Measurements from ENCODE around the gene TOB2.
"Not testable (repeated sequence)": the region's sequence is repeated elsewhere in the genome, so short reads cannot be mapped to it uniquely, and the experiment has no call there.

The TOB2 gene

GRCh38 chr22:41403532-41404318 is 42.9 kb downstream of the TOB2 start:
- Histone ChIP-seq H2AFZ (ENCODE audit: low read depth, low read length) (no peak overlapping the region), H3K4me1 (ENCODE audit: insufficient read depth, low read length) (no peaks in the 10 kb centered on the region), H3K4me3 (ENCODE audit: low read length) (no peak overlapping the region), H3K27me3 (ENCODE audit: insufficient read depth, low read length) (no peaks in the 10 kb centered on the region), H3K36me3 (ENCODE audit: insufficient read depth, low read length) (peaks cover 2% of the 10 kb centered on the region), H3K9me3 (ENCODE audit: low read length) (no peaks in the 10 kb centered on the region)

GRCh38 chr22:41402851-41403250 is 43.8 kb downstream of the TOB2 start:
- not testable (repeated sequence) for H3K4me3 ChIP-seq (ENCODE audit: low read length); H2AFZ ChIP-seq (ENCODE audit: low read depth, low read length)

DNA sequence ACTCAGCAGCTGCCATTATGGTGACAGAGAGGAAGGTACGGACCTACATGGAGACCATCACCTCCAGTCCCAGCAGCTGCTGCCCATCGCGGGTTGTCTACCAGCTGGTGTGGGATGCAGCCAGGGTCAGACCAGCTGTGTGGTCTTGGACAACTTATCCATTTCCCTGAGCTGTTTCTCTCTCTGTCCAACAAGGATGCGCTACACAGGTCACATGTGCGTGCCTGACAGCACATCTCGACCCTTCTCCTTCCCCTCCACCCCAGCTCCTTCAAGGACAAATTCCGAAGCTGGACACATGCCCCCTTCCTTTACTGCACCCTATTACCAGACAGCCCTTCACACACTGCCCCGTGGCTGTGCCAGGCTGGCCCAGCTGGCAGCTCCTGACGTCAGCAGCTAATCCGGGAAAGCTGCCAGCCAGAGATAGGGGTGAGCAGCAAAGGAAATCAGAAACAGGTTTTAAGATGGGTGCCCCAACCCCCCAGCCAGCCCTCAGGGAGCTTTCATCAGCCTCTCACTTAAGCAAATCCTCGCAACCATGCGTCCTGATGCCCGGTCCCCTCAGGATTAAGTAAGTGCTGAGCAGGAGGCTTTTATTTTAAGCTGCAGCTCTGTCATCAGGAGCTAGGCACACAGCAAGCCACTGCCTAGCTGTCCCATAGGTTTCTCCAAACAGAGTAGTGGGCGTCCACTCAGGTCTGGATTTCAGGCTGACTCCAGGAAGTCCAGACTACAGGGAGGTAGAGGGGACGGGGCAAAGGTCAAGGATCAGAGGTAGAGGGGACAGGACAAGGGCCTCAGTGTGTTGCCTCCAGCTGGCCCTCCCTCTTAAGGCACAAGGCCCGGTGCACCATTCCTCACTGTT is 44.6 kb downstream of the TOB2 start:
- Histone ChIP-seq H3K9me3 (ENCODE audit: low read length) (no peaks in the 10 kb centered on the region), H3K4me1 (ENCODE audit: insufficient read depth, low read length) (no peaks in the 10 kb centered on the region), H3K36me3 (ENCODE audit: insufficient read depth, low read length) (peaks cover 6% of the 10 kb centered on the region), H2AFZ (ENCODE audit: low read depth, low read length) (no peak overlapping the region), H3K27me3 (ENCODE audit: insufficient read depth, low read length) (no peaks in the 10 kb centered on the region), H3K4me3 (ENCODE audit: low read length) (no peak overlapping the region)

More at GRCh38 chr22:41402851-41403250, 43.8 kb downstream of the TOB2 start:
- H3K4me1 ChIP-seq (ENCODE audit: insufficient read depth, low read length); H3K9me3 ChIP-seq (ENCODE audit: low read length); H3K27me3 ChIP-seq (ENCODE audit: insufficient read depth, low read length); H3K36me3 ChIP-seq (ENCODE audit: insufficient read depth, low read length): not testable (repeated sequence)

DNA sequence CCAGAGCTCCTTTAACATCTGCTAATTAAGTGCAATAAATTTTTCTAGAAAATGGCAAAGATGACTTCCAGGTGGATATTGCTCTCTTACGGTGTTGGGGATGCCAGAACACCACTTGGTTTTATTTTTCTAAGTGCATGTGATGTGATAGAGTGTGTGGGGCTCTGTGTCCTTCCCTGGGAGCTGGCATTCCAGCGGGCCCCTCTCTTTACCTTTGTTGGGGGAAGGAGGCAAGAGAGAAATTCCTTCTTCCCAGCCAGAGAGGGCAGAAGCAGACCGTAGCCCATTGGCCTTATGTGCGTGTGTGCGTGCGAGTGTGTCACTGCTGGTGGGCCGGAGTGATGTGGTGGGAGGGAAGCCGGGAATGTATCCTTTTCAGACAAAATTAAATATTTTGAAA is 47.7 kb downstream of the TOB2 start:
- Histone ChIP-seq H3K4me3 (ENCODE audit: low read length) (no peak overlapping the region), H2AFZ (ENCODE audit: low read depth, low read length) (no peak overlapping the region), H3K36me3 (ENCODE audit: insufficient read depth, low read length) (peaks cover 32% of the 10 kb centered on the region), H3K9me3 (ENCODE audit: low read length) (no peaks in the 10 kb centered on the region), H3K27me3 (ENCODE audit: insufficient read depth, low read length) (no peaks in the 10 kb centered on the region), H3K4me1 (ENCODE audit: insufficient read depth, low read length) (no peaks in the 10 kb centered on the region)

- Histone ChIP-seq H3K36me3 (ENCODE audit: insufficient read depth, low read length) (peaks cover 32% of the 10 kb centered on the region), H3K27me3 (ENCODE audit: insufficient read depth, low read length) (no peaks in the 10 kb centered on the region), H3K4me1 (ENCODE audit: insufficient read depth, low read length) (no peaks in the 10 kb centered on the region), H2AFZ (ENCODE audit: low read depth, low read length) (no peak overlapping the region), H3K4me3 (ENCODE audit: low read length) (no peak overlapping the region), H3K9me3 (ENCODE audit: low read length) (no peaks in the 10 kb centered on the region)
Observed at GRCh38 chr22:41397143-41397811, 49.3 kb downstream of the TOB2 start.

GRCh38 chr22:41395531-41396240 is 50.9 kb downstream of the TOB2 start:
- Histone ChIP-seq H3K9me3 (ENCODE audit: low read length) (no peaks in the 10 kb centered on the region), H2AFZ (ENCODE audit: low read depth, low read length) (no peak overlapping the region), H3K4me3 (ENCODE audit: low read length) (no peak overlapping the region), H3K36me3 (ENCODE audit: insufficient read depth, low read length) (peaks cover 36% of the 10 kb centered on the region), H3K4me1 (ENCODE audit: insufficient read depth, low read length) (no peaks in the 10 kb centered on the region), H3K27me3 (ENCODE audit: insufficient read depth, low read length) (no peaks in the 10 kb centered on the region)

GRCh38 chr22:41394012-41394356 is 52.6 kb downstream of the TOB2 start:
- Histone ChIP-seq H3K9me3 (ENCODE audit: low read length) (no peaks in the 10 kb centered on the region), H3K36me3 (ENCODE audit: insufficient read depth, low read length) (peaks cover 42% of the 10 kb centered on the region), H3K4me1 (ENCODE audit: insufficient read depth, low read length) (no peaks in the 10 kb centered on the region), H3K4me3 (ENCODE audit: low read length) (no peak overlapping the region), H3K27me3 (ENCODE audit: insufficient read depth, low read length) (no peaks in the 10 kb centered on the region), H2AFZ (ENCODE audit: low read depth, low read length) (no peak overlapping the region)

DNA sequence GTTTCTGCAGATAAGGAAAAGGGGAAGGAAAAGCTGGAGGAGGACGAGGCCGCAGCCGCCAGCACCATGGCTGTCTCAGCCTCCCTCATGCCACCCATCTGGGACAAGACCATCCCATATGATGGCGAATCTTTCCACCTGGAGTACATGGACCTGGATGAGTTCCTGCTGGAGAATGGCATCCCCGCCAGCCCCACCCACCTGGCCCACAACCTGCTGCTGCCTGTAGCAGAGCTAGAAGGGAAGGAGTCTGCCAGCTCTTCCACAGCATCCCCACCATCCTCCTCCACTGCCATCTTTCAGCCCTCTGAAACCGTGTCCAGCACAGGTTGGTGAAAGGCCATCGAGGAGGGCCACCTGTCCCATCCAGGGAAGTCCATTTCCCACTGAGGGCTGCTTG is 59.3 kb downstream of the TOB2 start:
- Histone ChIP-seq H3K27me3 (ENCODE audit: insufficient read depth, low read length) (no peaks in the 10 kb centered on the region), H2AFZ (ENCODE audit: low read depth, low read length) (no peak overlapping the region), H3K36me3 (ENCODE audit: insufficient read depth, low read length) (peaks cover 30% of the 10 kb centered on the region), H3K9me3 (ENCODE audit: low read length) (no peaks in the 10 kb centered on the region), H3K4me1 (ENCODE audit: insufficient read depth, low read length) (peaks cover 22% of the 10 kb centered on the region), H3K4me3 (ENCODE audit: low read length) (no peak overlapping the region)

- H2AFZ ChIP-seq (ENCODE audit: low read depth, low read length): no peak overlapping the region
- no peak overlapping the region for H3K4me3 ChIP-seq (ENCODE audit: low read length)
- H3K27me3 ChIP-seq (ENCODE audit: insufficient read depth, low read length): no peaks in the 10 kb centered on the region
- H3K9me3 ChIP-seq (ENCODE audit: low read length): no peaks in the 10 kb centered on the region
- H3K36me3 ChIP-seq (ENCODE audit: insufficient read depth, low read length): peaks cover 18% of the 10 kb centered on the region
- peaks cover 29% of the 10 kb centered on the region for H3K4me1 ChIP-seq (ENCODE audit: insufficient read depth, low read length)
Observed at GRCh38 chr22:41384128-41384527, 62.5 kb downstream of the TOB2 start.

Measured in neuron (in vitro differentiated cells).